HG02970 (cell line): Measurements from ENCODE around the gene CEP170B.
"Not testable (repeated sequence)": the region's sequence is repeated elsewhere in the genome, so short reads cannot be mapped to it uniquely, and the experiment has no call there.

Source experiments
- ATAC-seq: cut with Tn5 transposase; IDR thresholded peaks from one replicate; pipeline ENCODE4 v1.9.1; 2021; ENCODE audit warnings: mild to moderate bottlenecking, moderate library complexity, moderate number of reproducible peaks; ENCODE audit not compliant: unreplicated experiment, low FRiP score

CEP170B gene

GRCh38 chr14:104903990-104904389, 38.9 kb downstream of the CEP170B start:
- no peak for ATAC-seq

GRCh38 chr14:104904650-104905578, 39.8 kb downstream of the CEP170B start:
- not testable (repeated sequence) for ATAC-seq

- ATAC-seq: not testable (repeated sequence)
Observed at GRCh38 chr14:104905579-104905933, 40.5 kb downstream of the CEP170B start.

DNA sequence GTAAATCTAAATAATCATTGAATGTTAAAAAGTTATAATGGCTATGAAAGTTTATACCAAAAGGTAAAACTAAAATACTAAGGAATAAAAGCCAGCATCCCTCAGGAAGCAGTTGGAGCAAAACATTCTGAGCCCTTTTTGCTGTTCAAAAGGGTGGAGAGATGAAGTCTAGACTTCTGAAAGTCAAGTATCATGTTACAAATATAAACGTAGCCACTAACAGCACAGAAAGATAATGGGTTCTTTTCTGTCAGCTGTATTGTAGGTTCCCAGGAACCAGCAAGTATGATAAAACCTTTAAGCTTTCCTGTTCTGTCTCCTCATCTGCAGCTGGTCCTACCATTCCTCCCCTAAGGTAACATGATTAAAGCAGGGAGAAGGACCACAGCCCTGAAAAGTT, 43.2 kb downstream of the CEP170B start:
- ATAC-seq: no peak

- ATAC-seq: no peak
Observed at GRCh38 chr14:104912053-104912452, 47.0 kb downstream of the CEP170B start.

DNA sequence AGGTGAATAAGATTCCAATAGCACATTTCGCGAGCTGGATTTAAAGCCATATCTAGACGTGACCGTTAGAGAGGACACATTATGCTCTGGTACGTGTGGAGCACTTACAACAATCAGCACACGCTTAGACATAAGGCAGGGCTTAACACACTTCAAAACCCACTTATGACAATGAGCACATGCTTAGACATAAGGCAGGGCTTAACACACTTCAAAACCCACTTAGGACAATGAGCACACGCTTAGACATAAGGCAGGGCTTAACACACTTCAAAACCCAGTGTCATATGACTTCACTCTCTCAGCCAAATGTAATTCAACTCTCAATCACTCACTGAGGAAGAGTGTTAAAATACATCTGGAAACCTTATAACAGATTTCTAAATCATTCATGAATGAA, 48.4 kb downstream of the CEP170B start:
- ATAC-seq: no peak

- no peak for ATAC-seq
Observed at GRCh38 chr14:104917116-104917515, 52.0 kb downstream of the CEP170B start.

GRCh38 chr14:104917993-104918392, 52.9 kb downstream of the CEP170B start:
- no peak for ATAC-seq

- not testable (repeated sequence) for ATAC-seq
Observed at GRCh38 chr14:104919152-104919992, 54.3 kb downstream of the CEP170B start.

DNA sequence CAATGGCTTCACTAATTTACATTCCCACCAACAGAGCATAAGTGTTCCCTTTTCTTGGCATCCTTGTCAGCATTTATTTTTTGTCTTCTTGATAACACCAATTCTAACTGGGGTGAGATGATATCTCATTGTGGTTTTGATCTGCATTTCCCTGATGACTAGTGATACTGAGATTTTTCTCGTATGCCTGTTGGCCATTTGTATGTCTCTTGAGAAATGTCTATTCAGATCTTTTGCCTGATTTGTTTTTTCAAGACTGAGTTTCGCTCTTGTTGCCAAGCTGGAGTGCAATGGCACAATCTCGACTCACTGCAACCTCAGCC, 54.9 kb downstream of the CEP170B start:
- ATAC-seq: no peak

DNA sequence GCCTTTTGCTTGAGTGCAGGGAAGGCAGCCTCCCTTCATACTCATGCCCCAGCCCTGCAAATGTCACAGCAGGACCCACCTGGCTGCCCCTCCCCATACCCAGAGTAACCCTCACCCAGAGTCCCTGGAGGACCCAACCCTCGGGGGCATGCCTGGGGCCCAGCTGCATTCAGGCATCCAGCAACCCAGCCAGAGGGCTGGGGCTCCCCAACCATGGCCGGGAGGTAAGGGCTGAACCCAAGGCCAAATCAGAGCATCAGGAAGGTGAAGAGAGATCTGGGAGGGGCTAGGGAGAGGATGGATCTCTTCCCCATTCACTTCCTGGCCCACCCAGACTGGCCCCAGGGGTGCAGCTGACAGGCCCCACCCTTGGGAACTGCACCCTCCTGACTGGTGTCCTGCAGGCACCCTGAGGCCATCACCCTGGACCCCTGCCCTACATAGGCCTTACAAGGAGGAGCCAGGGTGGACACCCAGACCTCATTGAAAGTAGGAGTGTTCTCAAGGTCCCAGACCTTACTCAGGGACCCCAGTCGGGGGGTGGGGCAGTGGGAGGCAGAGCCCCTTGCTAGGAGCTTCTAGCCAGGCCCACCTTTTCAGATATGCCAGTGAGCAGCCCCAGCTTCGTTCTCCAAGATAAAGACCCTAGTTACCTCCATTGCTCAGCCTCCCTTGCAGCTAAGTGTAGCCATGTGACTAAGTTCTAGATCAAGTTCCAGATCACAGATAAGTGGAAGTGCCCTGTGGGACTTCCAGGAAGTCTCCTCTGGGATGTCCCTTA, 58.8 kb downstream of the CEP170B start:
- ATAC-seq: no peak

DNA sequence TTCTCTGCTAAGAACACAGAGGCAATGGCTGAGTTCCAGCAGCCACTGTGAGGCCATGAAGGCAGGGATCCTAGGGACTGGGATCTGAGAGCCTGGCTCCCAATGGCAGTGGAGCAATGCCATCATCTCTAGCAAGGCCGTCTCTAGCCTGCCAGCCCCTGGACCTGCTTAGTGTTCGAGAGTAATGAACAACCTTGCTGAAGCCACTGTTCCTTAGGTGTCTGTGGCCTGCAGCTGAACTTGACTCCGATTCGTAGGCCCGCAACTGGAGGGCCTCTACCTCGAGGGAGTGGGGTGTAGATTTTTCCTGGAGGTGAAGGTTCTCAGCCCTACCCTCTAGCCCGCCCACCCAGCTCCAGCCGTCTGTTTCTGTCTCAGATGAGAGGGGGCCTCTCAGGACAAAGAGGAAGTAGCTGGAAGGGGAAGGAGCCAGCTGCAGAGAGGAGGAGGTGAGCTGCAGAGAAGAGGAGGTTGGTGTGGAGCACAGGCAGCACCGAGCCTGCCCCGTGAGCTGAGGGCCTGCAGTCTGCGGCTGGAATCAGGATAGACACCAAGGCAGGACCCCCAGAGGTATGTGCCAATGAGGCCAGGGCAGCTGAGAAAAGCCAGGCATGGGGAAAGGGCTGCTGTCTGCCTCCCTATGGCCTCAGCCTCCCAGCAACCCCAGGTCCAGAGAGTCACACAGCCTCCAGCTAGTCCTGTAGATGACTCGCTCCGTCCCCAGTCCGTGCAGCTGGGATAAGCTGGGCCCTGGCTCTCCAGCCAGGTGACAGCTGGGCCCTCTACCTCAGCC, 59.5 kb downstream of the CEP170B start, which contains the start of gene PLD4:
Gene PLD4, plus strand, starts transcription at position 459 of the 793 bp plus-strand sequence. CDS start 2,262 bp downstream, outside the sequence.
- no peak for ATAC-seq

DNA sequence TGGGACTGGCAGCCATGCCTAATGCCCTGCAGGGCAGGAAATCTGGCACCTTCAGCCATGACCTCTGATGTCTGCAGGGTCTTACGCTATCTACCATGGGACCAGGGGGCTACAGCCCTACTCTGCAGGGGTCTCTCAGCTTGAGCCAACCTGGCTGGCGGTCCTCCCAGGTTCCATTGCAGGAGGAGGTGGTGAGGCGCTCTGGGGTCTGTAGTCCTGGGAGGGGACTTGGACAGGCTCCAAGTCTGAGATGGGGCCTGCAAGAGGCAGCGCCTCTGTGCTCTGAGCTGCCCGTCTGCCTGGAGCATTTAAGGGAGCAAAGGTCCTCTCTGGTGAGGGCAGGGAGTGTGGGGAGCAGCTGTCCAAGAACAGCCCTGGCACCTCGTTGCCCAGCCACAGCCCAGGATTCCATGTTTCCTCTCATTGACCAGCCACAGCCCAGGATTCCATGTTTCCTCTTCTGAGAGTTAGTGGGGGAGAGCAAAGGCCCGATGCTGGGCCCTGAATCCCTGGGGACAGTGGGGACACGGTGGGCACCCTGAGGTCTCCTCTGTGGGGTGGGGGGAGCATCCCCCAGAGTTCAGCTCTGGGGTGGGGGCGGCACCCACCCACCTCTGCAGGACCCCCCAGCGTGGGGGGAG, 60.3 kb downstream of the CEP170B start:
- ATAC-seq: no peak

DNA sequence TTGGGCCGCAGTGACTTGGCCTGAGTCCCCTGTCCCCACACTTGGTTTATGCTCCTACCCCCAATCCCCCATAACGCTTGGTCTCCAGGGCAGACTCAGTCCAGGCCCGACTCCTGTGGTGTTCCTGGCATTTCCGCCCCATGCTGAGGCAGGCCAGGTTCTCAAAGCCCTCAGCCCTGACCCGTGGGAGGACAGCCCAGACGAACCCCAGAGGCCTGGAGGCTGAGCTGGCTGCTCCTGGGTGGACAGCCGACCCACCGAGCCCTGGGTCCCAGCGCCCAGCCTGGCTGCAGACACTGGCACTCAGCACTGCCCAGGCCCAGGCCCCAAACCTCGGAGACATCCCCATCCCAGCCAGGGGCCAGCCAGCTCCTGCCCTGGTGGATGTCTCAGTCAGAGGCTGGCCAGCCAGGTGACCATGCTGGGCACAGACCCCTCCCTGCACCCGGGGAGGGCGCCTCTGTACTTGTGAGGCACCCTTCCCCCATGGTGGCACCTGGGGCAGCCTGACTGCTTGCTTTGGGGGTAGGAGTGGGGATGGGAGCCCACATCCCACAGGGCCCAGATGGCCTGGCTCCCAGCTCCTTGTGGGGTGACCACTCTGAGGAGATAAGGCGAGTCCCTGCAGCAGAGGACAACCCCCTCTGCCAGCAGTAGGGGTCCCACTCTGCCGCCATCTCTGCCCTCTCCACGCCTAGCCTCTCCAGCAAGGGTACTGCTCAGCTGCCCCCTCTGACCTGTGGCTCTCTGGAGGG, 61.0 kb downstream of the CEP170B start:
- no peak for ATAC-seq

DNA sequence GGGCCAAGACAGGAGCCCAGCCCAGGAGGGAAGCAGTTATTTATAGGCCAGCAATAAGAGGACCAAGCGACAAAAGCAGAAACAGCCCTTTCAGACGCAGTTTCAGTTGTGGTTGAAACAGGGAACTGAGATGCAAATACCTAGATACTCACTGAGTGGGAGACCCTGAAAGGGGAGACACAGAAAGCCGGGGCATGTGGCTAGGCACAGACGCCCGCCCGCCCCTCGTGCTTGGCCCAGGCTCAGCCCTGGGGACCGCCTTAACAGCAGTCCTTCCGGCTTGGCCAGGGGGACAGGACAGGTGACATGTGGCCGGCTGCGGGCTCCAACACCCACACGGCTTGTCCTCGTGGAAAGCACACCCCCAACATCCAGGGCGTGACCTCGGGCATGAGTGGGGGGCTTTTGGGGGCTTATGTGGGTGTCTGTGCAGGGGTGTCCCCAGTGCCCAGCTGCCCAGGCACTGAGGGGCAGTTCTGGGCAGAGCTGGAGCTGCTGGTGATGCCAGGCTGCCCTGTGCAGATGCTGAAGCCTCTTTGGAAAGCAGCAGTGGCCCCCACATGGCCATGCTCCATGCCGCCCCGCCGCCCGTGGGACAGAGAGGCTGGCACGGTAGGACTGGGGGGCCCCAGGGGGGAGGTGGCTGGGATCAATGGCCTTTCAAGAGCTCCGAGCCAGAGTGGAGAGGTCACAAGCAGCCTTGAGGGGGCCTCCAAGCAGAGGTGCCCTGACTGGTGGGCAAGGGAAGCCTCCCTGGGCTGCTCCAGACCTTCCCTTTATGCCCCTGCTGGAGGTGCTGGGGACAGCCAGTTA, 61.8 kb downstream of the CEP170B start:
- ATAC-seq: peak; percentile 65

GRCh38 chr14:104927432-104927816, 62.4 kb downstream of the CEP170B start:
- ATAC-seq: no peak

- ATAC-seq: no peak
Observed at GRCh38 chr14:104927901-104928300, 62.8 kb downstream of the CEP170B start.
